Measurements from ENCODE around the gene SH3BP5.

GRCh38 chr3:15287565-15288330 lies 44.6 kb downstream of the SH3BP5 start:
- TF ChIP-seq POLR2A (IDR thresholded peaks at IDR 0.05; ENCODE audit: low read depth, low read length) (no peak), TAF1 (IDR thresholded peaks at IDR 0.05; ENCODE audit: low read depth, low read length) (no peak), POLR2AphosphoS5 (IDR thresholded peaks at IDR 0.05; ENCODE audit: low read depth, low read length) (no peak)
